ENCODE data around the gene NFKBIE.

DNA sequence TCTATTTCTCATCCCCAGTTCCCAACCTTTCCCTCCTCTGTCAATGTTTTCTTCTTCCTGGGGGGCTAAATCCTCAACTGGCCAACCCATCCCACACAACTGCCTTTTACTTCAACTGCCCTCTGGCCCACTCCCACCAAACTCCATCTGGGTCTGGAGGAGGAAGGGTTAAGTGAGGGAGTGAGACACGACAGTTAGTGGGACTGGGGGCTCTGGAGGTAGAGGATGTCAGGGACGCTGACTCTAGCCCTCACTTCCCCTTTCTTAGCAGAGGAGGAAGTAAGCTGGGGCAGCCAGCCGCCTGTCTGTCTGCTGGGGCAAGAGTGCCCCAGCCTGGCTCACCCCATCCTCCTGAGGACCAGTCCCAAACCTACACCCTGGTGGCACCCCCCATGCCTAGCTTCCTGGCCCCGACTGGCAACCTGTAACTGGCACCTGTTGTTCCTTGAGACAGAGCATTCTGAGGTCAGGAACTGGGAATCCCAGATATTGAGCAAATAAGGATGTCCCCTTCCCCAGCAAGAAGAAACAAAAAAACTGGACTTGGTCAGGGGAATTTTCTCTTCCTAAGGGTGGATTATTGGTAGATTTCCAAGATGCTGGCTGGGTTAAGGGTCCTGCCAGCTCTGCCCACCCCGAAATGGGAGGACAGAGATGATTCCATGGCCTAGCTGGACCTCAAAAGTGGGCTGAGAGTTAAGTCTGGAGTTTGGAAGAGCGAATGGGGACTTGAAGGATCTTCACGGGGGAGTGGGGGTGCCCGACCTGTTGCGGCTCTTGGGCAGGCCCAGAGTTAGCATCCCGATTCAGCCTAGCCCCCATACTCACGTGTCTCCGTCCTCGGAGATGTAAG lies 971 bp downstream of the NFKBIE start:
- TF ChIP-seq, protein P1, sequence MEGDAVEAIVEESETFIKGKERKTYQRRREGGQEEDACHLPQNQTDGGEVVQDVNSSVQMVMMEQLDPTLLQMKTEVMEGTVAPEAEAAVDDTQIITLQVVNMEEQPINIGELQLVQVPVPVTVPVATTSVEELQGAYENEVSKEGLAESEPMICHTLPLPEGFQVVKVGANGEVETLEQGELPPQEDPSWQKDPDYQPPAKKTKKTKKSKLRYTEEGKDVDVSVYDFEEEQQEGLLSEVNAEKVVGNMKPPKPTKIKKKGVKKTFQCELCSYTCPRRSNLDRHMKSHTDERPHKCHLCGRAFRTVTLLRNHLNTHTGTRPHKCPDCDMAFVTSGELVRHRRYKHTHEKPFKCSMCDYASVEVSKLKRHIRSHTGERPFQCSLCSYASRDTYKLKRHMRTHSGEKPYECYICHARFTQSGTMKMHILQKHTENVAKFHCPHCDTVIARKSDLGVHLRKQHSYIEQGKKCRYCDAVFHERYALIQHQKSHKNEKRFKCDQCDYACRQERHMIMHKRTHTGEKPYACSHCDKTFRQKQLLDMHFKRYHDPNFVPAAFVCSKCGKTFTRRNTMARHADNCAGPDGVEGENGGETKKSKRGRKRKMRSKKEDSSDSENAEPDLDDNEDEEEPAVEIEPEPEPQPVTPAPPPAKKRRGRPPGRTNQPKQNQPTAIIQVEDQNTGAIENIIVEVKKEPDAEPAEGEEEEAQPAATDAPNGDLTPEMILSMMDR (IDR thresholded peaks at IDR 0.05), result no peak
- no peak for TF ChIP-seq POLR2A (IDR thresholded peaks at IDR 0.05)

Measured in thyroid gland (tissue), 4 donors.